ENCODE results near the gene SORL1-AS1.

DNA sequence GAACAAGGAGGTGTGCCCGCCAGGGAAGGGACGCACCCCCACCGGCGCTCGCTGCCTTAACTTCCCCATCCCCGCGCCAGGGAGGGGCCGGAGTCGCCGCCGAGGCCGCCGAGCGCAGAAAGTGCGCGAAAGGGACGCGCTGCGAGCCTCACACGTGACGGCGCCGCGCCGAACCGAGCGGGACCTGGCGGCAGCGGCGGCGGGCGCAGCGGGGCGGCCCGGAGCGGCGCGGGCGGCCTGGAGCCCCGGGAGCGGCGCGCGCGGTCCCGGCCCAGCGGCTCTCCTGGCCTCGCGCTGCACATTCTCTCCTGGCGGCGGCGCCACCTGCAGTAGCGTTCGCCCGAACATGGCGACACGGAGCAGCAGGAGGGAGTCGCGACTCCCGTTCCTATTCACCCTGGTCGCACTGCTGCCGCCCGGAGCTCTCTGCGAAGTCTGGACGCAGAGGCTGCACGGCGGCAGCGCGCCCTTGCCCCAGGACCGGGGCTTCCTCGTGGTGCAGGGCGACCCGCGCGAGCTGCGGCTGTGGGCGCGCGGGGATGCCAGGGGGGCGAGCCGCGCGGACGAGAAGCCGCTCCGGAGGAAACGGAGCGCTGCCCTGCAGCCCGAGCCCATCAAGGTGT, 670 bp downstream of the SORL1-AS1 start, which contains the start of gene SORL1:
- TF ChIP-seq, protein P1, sequence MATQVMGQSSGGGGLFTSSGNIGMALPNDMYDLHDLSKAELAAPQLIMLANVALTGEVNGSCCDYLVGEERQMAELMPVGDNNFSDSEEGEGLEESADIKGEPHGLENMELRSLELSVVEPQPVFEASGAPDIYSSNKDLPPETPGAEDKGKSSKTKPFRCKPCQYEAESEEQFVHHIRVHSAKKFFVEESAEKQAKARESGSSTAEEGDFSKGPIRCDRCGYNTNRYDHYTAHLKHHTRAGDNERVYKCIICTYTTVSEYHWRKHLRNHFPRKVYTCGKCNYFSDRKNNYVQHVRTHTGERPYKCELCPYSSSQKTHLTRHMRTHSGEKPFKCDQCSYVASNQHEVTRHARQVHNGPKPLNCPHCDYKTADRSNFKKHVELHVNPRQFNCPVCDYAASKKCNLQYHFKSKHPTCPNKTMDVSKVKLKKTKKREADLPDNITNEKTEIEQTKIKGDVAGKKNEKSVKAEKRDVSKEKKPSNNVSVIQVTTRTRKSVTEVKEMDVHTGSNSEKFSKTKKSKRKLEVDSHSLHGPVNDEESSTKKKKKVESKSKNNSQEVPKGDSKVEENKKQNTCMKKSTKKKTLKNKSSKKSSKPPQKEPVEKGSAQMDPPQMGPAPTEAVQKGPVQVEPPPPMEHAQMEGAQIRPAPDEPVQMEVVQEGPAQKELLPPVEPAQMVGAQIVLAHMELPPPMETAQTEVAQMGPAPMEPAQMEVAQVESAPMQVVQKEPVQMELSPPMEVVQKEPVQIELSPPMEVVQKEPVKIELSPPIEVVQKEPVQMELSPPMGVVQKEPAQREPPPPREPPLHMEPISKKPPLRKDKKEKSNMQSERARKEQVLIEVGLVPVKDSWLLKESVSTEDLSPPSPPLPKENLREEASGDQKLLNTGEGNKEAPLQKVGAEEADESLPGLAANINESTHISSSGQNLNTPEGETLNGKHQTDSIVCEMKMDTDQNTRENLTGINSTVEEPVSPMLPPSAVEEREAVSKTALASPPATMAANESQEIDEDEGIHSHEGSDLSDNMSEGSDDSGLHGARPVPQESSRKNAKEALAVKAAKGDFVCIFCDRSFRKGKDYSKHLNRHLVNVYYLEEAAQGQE (IDR thresholded peaks at IDR 0.05; ENCODE audit: low read depth): no peak
- TF ChIP-seq, protein P2, sequence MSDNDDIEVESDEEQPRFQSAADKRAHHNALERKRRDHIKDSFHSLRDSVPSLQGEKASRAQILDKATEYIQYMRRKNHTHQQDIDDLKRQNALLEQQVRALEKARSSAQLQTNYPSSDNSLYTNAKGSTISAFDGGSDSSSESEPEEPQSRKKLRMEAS (IDR thresholded peaks at IDR 0.05): peak; percentile 52; the same call in 1 of the 2 replicates
- 0 out of 2 replicates have a peak, but pooled peaks have one; percentile 8 for TF ChIP-seq NFIC (IDR thresholded peaks at IDR 0.05)
- no peak for TF ChIP-seq EP300 (IDR thresholded peaks at IDR 0.05; ENCODE audit: borderline replicate concordance)
- TF ChIP-seq ZBTB7A (IDR thresholded peaks at IDR 0.05; ENCODE audit: low read depth): no peak; the same call in 1 of the 2 replicates
- TF ChIP-seq TCF12 (IDR thresholded peaks at IDR 0.05; ENCODE audit: low read depth): no peak
- TF ChIP-seq FOXM1 (IDR thresholded peaks at IDR 0.05; ENCODE audit: borderline replicate concordance, low read depth): no peak
- TF ChIP-seq RAD21 (IDR thresholded peaks at IDR 0.05; ENCODE audit: low read depth): peak; percentile 63
- TF ChIP-seq CEBPB (IDR thresholded peaks at IDR 0.05): no peak
- TF ChIP-seq EGR1 (IDR thresholded peaks at IDR 0.05): no peak
- TF ChIP-seq YY1 (IDR thresholded peaks at IDR 0.05; ENCODE audit: low read depth): peak; percentile 91
